SK-N-SH (cell line): ENCODE results near the gene NR1H4. TPM values are rescaled to one million over a fixed set of nuclear protein-coding genes. Genes with fewer than 3 reads are reported as not detected.

ENCODE experiments used
- CTCF ChIA-PET: fragments of 300-600, 350-600 bp; formaldehyde crosslinking; extraction: SDS; loops from one replicate; lab custom pipeline; 2021; lab: Yijun Ruan, JAX
- POLR2A ChIA-PET: fragments of 350-600 bp; sonication (Branson Sonifier 250); formaldehyde crosslinking; extraction: SDS; loops from one replicate; lab custom pipeline; 2020; ENCODE audit warnings: antibody characterized with exemption, inconsistent platforms; lab: Yijun Ruan, JAX
- DNase-seq: peaks from one replicate; pipeline ENCODE4 v3.0.0; 2012
- H2AFZ ChIP-seq: fragments of 200-600 bp; sonication (generic); 2 replicates; pipeline ENCODE4 v1.8.1; 2016; ENCODE audit warnings: antibody characterized with exemption, mild to moderate bottlenecking, low read depth
- H3F3A ChIP-seq: fragments of 200-600 bp; sonication (generic); replicated peaks from 2 replicates; pipeline ENCODE3; 2016; ENCODE audit warnings: antibody characterized with exemption, mild to moderate bottlenecking; ENCODE audit not compliant: insufficient read depth
- H3K27ac ChIP-seq, 2 experiments: fragments of 200-500 bp in 1 of 2; fragments of 200-600 bp in 1 of 2; sonication (Bioruptor generic) in 1 of 2; sonication (generic), shearing (Covaris generic) in 1 of 2; 2 replicates each; pipeline versions ENCODE4 v1.5.1 to v1.6.1; 2014 to 2016; ENCODE audit warnings: low read depth in 2 of 2, inconsistent platforms in 1 of 2, low read length in 1 of 2, mild to moderate bottlenecking in 1 of 2, mixed read lengths in 1 of 2
- H3K27me3 ChIP-seq: fragments of 200-600 bp; sonication (generic), shearing (Covaris generic); 2 replicates; pipeline ENCODE4 v1.6.1; 2016; ENCODE audit warnings: mixed run types; ENCODE audit not compliant: insufficient read depth
- H3K36me3 ChIP-seq, 2 experiments: fragments of 200-500 bp in 1 of 2; fragments of 200-600 bp in 1 of 2; sonication (Bioruptor generic) in 1 of 2; sonication (generic) in 1 of 2; replicated peaks in 1 of 2; 2 replicates each; pipeline versions ENCODE3 to v1.5.1; 2014 to 2016; ENCODE audit warnings: low read length in 1 of 2, mild to moderate bottlenecking in 1 of 2; ENCODE audit not compliant: insufficient read depth in 2 of 2, control insufficient read depth in 1 of 2
- H3K4me1 ChIP-seq, 2 experiments: fragments of 200-500 bp in 1 of 2; fragments of 200-600 bp in 1 of 2; sonication (Bioruptor generic) in 1 of 2; sonication (generic), shearing (Covaris generic) in 1 of 2; 2 replicates each; pipeline versions ENCODE4 v1.5.1 to v1.6.1; 2014 to 2016; ENCODE audit warnings: low read depth in 1 of 2, low read length in 1 of 2, mixed run types in 1 of 2; ENCODE audit not compliant: insufficient read depth in 2 of 2, control insufficient read depth in 1 of 2
- H3K4me2 ChIP-seq: fragments of 200-600 bp; sonication (generic), shearing (Covaris generic); 2 replicates; pipeline ENCODE4 v1.6.1; 2017; ENCODE audit warnings: mixed run types
- H3K4me3 ChIP-seq, 2 experiments: fragments of 200-500 bp in 1 of 2; fragments of 200-600 bp in 1 of 2; sonication (Bioruptor generic) in 1 of 2; sonication (generic), shearing (Covaris generic) in 1 of 2; 2 replicates each; pipeline versions ENCODE4 v1.5.1 to v1.8.1; 2014 to 2016; ENCODE audit warnings: low read depth in 2 of 2, inconsistent platforms in 1 of 2, low read length in 1 of 2, mild to moderate bottlenecking in 1 of 2, mixed read lengths in 1 of 2, moderate library complexity in 1 of 2
- H3K79me2 ChIP-seq: fragments of 200-600 bp; sonication (generic); 2 replicates; pipeline ENCODE4 v1.8.1; 2017; ENCODE audit warnings: mild to moderate bottlenecking; ENCODE audit not compliant: insufficient read depth
- H3K9ac ChIP-seq: fragments of 200-600 bp; sonication (generic); 2 replicates; pipeline ENCODE4 v1.6.1; 2017; ENCODE audit warnings: mixed run types
- H3K9me2 ChIP-seq: fragments of 200-600 bp; sonication (generic); 2 replicates; pipeline ENCODE4 v1.6.1; 2017; ENCODE audit warnings: mixed run types
- H3K9me3 ChIP-seq: fragments of 200-600 bp; sonication (generic); 2 replicates; pipeline ENCODE4 v1.6.1; 2017; ENCODE audit warnings: mixed run types, mild to moderate bottlenecking, moderate library complexity
- H4K20me1 ChIP-seq: fragments of 200-600 bp; sonication (generic); 2 replicates; pipeline ENCODE4 v1.6.1; 2017; ENCODE audit warnings: mild to moderate bottlenecking, mixed run types; ENCODE audit not compliant: insufficient read depth
- EP300 ChIP-seq, 2 experiments: IDR thresholded peaks; 2 replicates each; pipeline versions ENCODE4 v1.4.0 to v1.6.1; 2012; ENCODE audit warnings: borderline replicate concordance in 1 of 2, low read depth in 1 of 2, low read length in 1 of 2
- FOXM1 ChIP-seq: IDR thresholded peaks from 2 replicates; pipeline ENCODE4 v1.4.0; 2012; ENCODE audit warnings: low read depth, mild to moderate bottlenecking
- GABPA ChIP-seq: IDR thresholded peaks from 2 replicates; pipeline ENCODE4 v1.4.0; 2012; ENCODE audit warnings: low read depth, mild to moderate bottlenecking
- GATA2 ChIP-seq: sonication (generic); formaldehyde crosslinking; IDR thresholded peaks from 2 replicates; pipeline ENCODE4 v1.5.0; 2020; ENCODE audit warnings: mild to moderate bottlenecking, missing genetic modification reagents
- IRF3 ChIP-seq: fragments of 150-350 bp; IDR thresholded peaks from 2 replicates; pipeline ENCODE4 v1.6.1; 2016; ENCODE audit warnings: mild to moderate bottlenecking, low read depth, low read length
- POLR2AphosphoS5 ChIP-seq: IDR thresholded peaks from 2 replicates; pipeline ENCODE4 v1.6.1; 2012; ENCODE audit warnings: low read depth, low read length
- RAD21 ChIP-seq: IDR thresholded peaks from 2 replicates; pipeline ENCODE4 v1.6.1; 2012; ENCODE audit warnings: mild to moderate bottlenecking, low read length
- RFX5 ChIP-seq: IDR thresholded peaks from 2 replicates; pipeline ENCODE4 v1.6.1; 2012; ENCODE audit warnings: mild to moderate bottlenecking, improper control_type of control experiment, low read length
- SMC3 ChIP-seq: IDR thresholded peaks from 2 replicates; pipeline ENCODE4 v1.6.1; 2012; ENCODE audit warnings: low read depth, low read length, improper control_type of control experiment
- TAF1 ChIP-seq: IDR thresholded peaks from 2 replicates; pipeline ENCODE4 v1.6.1; 2012; ENCODE audit warnings: low read depth, mild to moderate bottlenecking, low read length, moderate library complexity, borderline replicate concordance
- ZBTB33 ChIP-seq: IDR thresholded peaks from 2 replicates; pipeline ENCODE4 v1.4.0; 2012; ENCODE audit warnings: low read depth, borderline replicate concordance
- WGBS: methylation state at CpG from one replicate; pipeline ENCODE4 v1.1.6; 2017; ENCODE audit warnings: low lambda C conversion rate; 5-methylcytosine and 5-hydroxymethylcytosine counted together
- polyA plus RNA-seq, 3 experiments: library from polyadenylated mRNA; depleted of rRNA; stranded (reverse); fragments of >200 nt; gene quantifications; 2 replicates each; pipeline ENCODE4 v1.2.3, GENCODE V29; 2012
- TF ChIP-seq, protein P1 (sequence below): IDR thresholded peaks from 2 replicates; pipeline ENCODE4 v1.6.1; 2012; ENCODE audit warnings: mild to moderate bottlenecking, low read depth, low read length, moderate library complexity

NR1H4 gene
- polyA plus RNA-seq, 1 of the 3 experiments (the other 2 are of a cell fraction): not detected

DNA sequence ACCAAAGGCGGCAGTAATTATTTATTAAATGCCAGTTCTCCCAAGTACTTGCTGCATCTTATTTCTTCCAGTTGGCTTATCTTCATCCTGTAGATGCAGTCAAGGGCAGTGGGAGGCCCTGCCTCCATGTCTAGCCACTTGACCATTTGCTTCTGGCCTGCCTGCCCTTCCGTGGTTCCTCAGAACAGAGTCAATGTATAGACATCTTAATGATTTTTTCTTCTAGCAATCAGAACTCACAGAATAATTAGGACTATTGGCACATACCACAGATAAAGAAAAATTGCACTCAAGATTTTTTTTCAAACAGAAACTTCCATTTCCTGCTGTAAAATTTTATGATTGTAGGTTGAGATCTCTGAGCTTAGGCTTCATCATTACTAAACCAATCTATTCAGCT, 20.9 kb downstream of the NR1H4 start:
- Histone ChIP-seq H3K27me3 (no peaks in the 10 kb centered on the region; the same call in 1 of the 2 replicates), H3F3A (no peaks in the 10 kb centered on the region), H3K4me1 (no peaks in the 10 kb centered on the region), H3K9ac (no peak overlapping the region), H3K9me2 (no peaks in the 10 kb centered on the region), H3K36me3 (no peaks in the 10 kb centered on the region), H3K9me3 (no peaks in the 10 kb centered on the region), H3K4me3 (no peak overlapping the region), H3K4me2 (no peak overlapping the region), H2AFZ (no peak overlapping the region), H3K27ac (no peak overlapping the region), H4K20me1 (no peaks in the 10 kb centered on the region), H3K79me2 (no peaks in the 10 kb centered on the region)
- POLR2A ChIA-PET: no interaction called here
- 75% methylated on average over 2 of the region's 2 CpGs for WGBS
- DNase-seq: no peak
- CTCF ChIA-PET: no interaction called here
- TF ChIP-seq, protein P1, sequence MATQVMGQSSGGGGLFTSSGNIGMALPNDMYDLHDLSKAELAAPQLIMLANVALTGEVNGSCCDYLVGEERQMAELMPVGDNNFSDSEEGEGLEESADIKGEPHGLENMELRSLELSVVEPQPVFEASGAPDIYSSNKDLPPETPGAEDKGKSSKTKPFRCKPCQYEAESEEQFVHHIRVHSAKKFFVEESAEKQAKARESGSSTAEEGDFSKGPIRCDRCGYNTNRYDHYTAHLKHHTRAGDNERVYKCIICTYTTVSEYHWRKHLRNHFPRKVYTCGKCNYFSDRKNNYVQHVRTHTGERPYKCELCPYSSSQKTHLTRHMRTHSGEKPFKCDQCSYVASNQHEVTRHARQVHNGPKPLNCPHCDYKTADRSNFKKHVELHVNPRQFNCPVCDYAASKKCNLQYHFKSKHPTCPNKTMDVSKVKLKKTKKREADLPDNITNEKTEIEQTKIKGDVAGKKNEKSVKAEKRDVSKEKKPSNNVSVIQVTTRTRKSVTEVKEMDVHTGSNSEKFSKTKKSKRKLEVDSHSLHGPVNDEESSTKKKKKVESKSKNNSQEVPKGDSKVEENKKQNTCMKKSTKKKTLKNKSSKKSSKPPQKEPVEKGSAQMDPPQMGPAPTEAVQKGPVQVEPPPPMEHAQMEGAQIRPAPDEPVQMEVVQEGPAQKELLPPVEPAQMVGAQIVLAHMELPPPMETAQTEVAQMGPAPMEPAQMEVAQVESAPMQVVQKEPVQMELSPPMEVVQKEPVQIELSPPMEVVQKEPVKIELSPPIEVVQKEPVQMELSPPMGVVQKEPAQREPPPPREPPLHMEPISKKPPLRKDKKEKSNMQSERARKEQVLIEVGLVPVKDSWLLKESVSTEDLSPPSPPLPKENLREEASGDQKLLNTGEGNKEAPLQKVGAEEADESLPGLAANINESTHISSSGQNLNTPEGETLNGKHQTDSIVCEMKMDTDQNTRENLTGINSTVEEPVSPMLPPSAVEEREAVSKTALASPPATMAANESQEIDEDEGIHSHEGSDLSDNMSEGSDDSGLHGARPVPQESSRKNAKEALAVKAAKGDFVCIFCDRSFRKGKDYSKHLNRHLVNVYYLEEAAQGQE: no peak
- TF ChIP-seq EP300 (IDR thresholded peaks at IDR 0.05; ENCODE audit: borderline replicate concordance in 1 of 2, low read depth in 1 of 2, low read length in 1 of 2): no peak
- no peak for TF ChIP-seq GATA2 (CRISPR knock-in tag)
- no peak for TF ChIP-seq RAD21
- no peak for TF ChIP-seq FOXM1
- no peak for TF ChIP-seq TAF1
- TF ChIP-seq POLR2AphosphoS5: no peak
- no peak for TF ChIP-seq SMC3
- no peak for TF ChIP-seq GABPA
- TF ChIP-seq ZBTB33: no peak
- no peak for TF ChIP-seq RFX5

DNA sequence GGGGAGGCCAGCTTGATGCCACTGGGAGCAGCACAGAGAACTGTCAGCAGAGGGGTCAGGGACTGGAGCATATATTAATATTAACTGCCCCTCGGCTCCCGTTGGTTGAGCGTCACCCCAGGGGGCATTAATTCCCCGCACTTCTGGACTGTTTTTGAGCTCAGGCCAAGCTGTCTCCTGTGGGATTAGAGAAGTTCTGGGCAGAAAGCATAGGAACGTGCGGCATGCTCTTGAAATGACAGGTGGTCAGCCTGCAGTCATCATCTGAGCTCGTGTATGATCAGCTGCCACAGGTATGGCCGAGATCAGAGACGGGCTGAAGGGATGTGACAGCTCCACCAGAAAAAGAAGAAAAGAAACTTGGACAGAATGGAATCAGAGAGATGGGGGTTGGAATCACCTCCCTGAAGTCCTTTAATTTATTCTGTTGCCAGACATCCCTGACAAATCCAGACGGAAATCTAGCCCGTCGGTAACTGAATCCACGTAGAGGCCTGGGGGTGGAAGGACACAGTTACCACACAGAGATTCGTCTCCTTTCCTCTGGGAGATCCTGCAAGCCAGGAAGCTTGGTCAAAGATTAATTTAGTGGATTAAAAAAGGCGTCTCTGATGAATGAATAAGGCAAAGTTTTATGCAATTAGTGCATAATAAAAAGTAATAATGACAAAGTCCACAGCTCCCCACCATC, 23.6 kb downstream of the NR1H4 start:
- POLR2A ChIA-PET: no interaction called here

More for the DNA sequence above, 23.6 kb downstream of the NR1H4 start:
- Histone ChIP-seq H3K9me3 (no peaks in the 10 kb centered on the region), H3K9me2 (no peaks in the 10 kb centered on the region), H3F3A (no peaks in the 10 kb centered on the region), H2AFZ (no peak overlapping the region), H3K27me3 (no peaks in the 10 kb centered on the region), H4K20me1 (no peaks in the 10 kb centered on the region), H3K4me3 (no peak overlapping the region), H3K9ac (no peak overlapping the region), H3K79me2 (no peaks in the 10 kb centered on the region), H3K4me2 (no peak overlapping the region), H3K4me1 (no peaks in the 10 kb centered on the region), H3K36me3 (no peaks in the 10 kb centered on the region), H3K27ac (no peak overlapping the region)
- CTCF ChIA-PET: no interaction called here
- 60% methylated on average over 15 of the region's 15 CpGs for WGBS
- no peak for TF ChIP-seq IRF3
- no peak for DNase-seq
